Bronchial epithelial cell (primary cell): ENCODE results near the gene GRIA1. TPM values are rescaled to one million over a fixed set of nuclear protein-coding genes. Genes with fewer than 3 reads are reported as not detected.

Experiments
- DNase-seq: peaks from one replicate; pipeline ENCODE4 v3.0.0-alpha.2; 2010; ENCODE audit warnings: low read depth
- FAIRE-seq: peaks from 2 replicates; lab custom pipeline; 2011; peaks lifted over from hg19 to GRCh38; lab: Jason Lieb, UNC
- H3K27me3 ChIP-seq: 2 replicates; pipeline ENCODE4 v1.5.1; 2011; ENCODE audit warnings: low read length; ENCODE audit not compliant: control insufficient read depth, insufficient read depth
- H3K36me3 ChIP-seq: 2 replicates; pipeline ENCODE4 v1.5.1; 2011; ENCODE audit warnings: low read length; ENCODE audit not compliant: control insufficient read depth, insufficient read depth
- H3K4me3 ChIP-seq: 2 replicates; pipeline ENCODE4 v1.5.1; 2011; ENCODE audit warnings: mild to moderate bottlenecking, low read depth, low read length, control low read depth
- CTCF ChIP-seq: IDR thresholded peaks from 2 replicates; pipeline ENCODE4 v1.5.1; 2011; ENCODE audit warnings: mild to moderate bottlenecking, moderate library complexity, low read length, control low read depth, inconsistent platforms; ENCODE audit not compliant: insufficient read depth, severe bottlenecking
- total RNA-seq: library from RNA; depleted of rRNA; stranded (reverse); fragments of >200 nt; gene quantifications from 2 replicates; pipeline ENCODE4 v1.2.1, GENCODE V29; 2014

GRIA1 gene
- total RNA-seq, 1 donor from 2014 or later: not detected

DNA sequence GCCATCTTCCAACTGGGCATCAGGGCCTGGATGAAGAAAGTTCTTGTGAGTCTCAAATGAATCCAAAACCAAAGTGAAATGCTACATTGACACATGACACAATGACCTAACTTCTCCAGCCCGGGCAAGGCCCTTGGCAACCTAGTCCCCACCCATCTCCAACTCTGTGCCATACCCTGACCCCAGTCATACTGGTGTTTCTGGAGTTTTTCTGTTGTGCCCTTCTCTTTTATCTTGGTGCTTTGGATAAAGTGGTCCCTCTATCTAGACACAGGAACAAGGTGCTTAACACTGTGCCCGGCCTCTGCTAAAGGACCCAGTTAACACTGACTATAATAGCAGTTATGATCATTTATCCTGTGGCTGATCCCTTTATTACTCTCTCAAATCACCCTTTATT, 149.8 kb downstream of the GRIA1 start:
- FAIRE-seq (no peak), DNase-seq (no peak)
- no peak for TF ChIP-seq CTCF
- H3K36me3 ChIP-seq: no peaks in the 10 kb centered on the region
- H3K4me3 ChIP-seq: no peak overlapping the region
- H3K27me3 ChIP-seq: no peaks in the 10 kb centered on the region

GRCh38 chr5:153641183-153641688, 150.8 kb downstream of the GRIA1 start:
- Histone ChIP-seq H3K36me3 (no peaks in the 10 kb centered on the region), H3K4me3 (no peak overlapping the region), H3K27me3 (no peaks in the 10 kb centered on the region)
- no peak for FAIRE-seq
- no peak for TF ChIP-seq CTCF
- no peak for DNase-seq

GRCh38 chr5:153654504-153655200, 164.2 kb downstream of the GRIA1 start:
- H3K27me3 ChIP-seq: no peaks in the 10 kb centered on the region
- H3K4me3 ChIP-seq: no peak overlapping the region
- no peak for FAIRE-seq
- no peak for TF ChIP-seq CTCF
- DNase-seq: peak; percentile 29
- no peaks in the 10 kb centered on the region for H3K36me3 ChIP-seq

GRCh38 chr5:153655201-153655510, 164.7 kb downstream of the GRIA1 start:
- Histone ChIP-seq H3K36me3 (no peaks in the 10 kb centered on the region), H3K4me3 (no peak overlapping the region), H3K27me3 (no peaks in the 10 kb centered on the region)
- TF ChIP-seq CTCF: no peak
- FAIRE-seq (no peak), DNase-seq (no peak)

- DNase-seq (no peak), FAIRE-seq (no peak)
- TF ChIP-seq CTCF: no peak
- Histone ChIP-seq H3K36me3 (no peaks in the 10 kb centered on the region), H3K4me3 (no peak overlapping the region), H3K27me3 (no peaks in the 10 kb centered on the region)
Observed at GRCh38 chr5:153658149-153658548, 167.7 kb downstream of the GRIA1 start.

DNA sequence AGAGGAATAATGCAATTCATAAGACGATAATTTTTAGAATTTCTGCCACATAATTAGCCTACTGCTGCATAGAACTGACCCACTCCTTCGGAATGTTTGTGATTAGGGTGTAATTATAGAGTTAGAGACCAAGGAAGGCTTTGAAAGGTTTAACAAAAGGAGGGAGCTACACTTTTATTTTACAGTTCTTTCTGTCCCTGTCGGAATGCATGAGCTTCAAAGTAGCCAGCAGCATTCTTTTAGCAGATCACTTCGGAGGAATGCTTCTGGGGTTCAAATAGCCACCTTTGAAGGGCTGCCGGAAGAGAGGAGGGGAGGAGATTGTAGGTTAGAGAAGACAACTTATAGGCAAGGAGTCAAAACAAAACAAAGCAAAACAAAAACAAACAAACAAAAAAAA, 168.1 kb downstream of the GRIA1 start:
- FAIRE-seq (no peak), DNase-seq (no peak)
- H3K27me3 ChIP-seq: no peaks in the 10 kb centered on the region
- H3K4me3 ChIP-seq: no peak overlapping the region
- no peaks in the 10 kb centered on the region for H3K36me3 ChIP-seq
- no peak for TF ChIP-seq CTCF
